PC-3 (cell line): ENCODE results near the gene SDK2. TPM values are rescaled to one million over a fixed set of nuclear protein-coding genes. Genes with fewer than 3 reads are reported as not detected.

Experiments
- ATAC-seq: fragments of 200-7000 bp; cut with Tn5 transposase; 2 replicates; pipeline ENCODE4 v1.9.1; 2020; ENCODE audit warnings: mild to moderate bottlenecking, moderate library complexity
- BruUV-seq: library from RNA; stranded (reverse); fragments of 400-500 nt; replicated peaks from 2 replicates; lab custom pipeline; 2021; lab: Mats Ljungman, UMichigan
- CTCF ChIA-PET: fragments of 300-600 bp; sonication (Branson Sonifier 250); formaldehyde crosslinking; loops from one replicate; lab custom pipeline; 2022; ENCODE audit warnings: antibody characterized with exemption; lab: Charles Lee
- POLR2A ChIA-PET: fragments of 300-600 bp; sonication (Branson Sonifier 250); formaldehyde crosslinking; loops from one replicate; lab custom pipeline; 2022; ENCODE audit warnings: antibody characterized with exemption; ENCODE audit not compliant: unreplicated experiment; lab: Charles Lee
- DNase-seq: peaks from one replicate; pipeline ENCODE4 v3.0.0-alpha.2; 2015
- H2AFZ ChIP-seq: fragments of 300-600 bp; sonication (generic); 2 replicates; pipeline ENCODE4 v1.6.0; 2016; ENCODE audit warnings: antibody characterized with exemption, low read length
- H3F3A ChIP-seq: fragments of 300-600 bp; sonication (generic); one replicate; pipeline ENCODE4 v1.6.0; 2017; ENCODE audit warnings: antibody characterized with exemption, low read length, control low read depth, mild to moderate bottlenecking; ENCODE audit not compliant: unreplicated experiment
- H3K27ac ChIP-seq: fragments of 300-600 bp; sonication (generic); 2 replicates; pipeline ENCODE4 v1.5.1; 2016; ENCODE audit warnings: mild to moderate bottlenecking, low read length
- H3K27me3 ChIP-seq: fragments of 300-600 bp; sonication (generic); 2 replicates; pipeline ENCODE4 v1.6.1; 2016; ENCODE audit warnings: low read length, mixed read lengths
- H3K36me3 ChIP-seq: fragments of 300-600 bp; sonication (generic); 2 replicates; pipeline ENCODE4 v1.6.1; 2016; ENCODE audit warnings: low read depth, mixed run types, low read length, mixed read lengths
- H3K4me1 ChIP-seq: fragments of 300-600 bp; sonication (generic); 2 replicates; pipeline ENCODE4 v1.5.1; 2016; ENCODE audit warnings: low read length; ENCODE audit not compliant: insufficient read depth
- H3K4me2 ChIP-seq: fragments of 300-600 bp; sonication (generic); 2 replicates; pipeline ENCODE4 v1.6.0; 2016; ENCODE audit warnings: low read length
- H3K4me3 ChIP-seq: fragments of 300-600 bp; sonication (generic); 2 replicates; pipeline ENCODE4 v1.5.1; 2016; ENCODE audit warnings: mild to moderate bottlenecking, low read length, mixed read lengths
- H3K79me2 ChIP-seq: fragments of 300-600 bp; sonication (generic); 2 replicates; pipeline ENCODE4 v1.6.1; 2017; ENCODE audit warnings: low read length, mixed read lengths
- H3K9ac ChIP-seq: fragments of 300-600 bp; sonication (generic); 2 replicates; pipeline ENCODE4 v1.6.0; 2016; ENCODE audit warnings: mild to moderate bottlenecking, low read length
- H3K9me2 ChIP-seq: fragments of 300-600 bp; sonication (generic); replicated peaks from 2 replicates; pipeline ENCODE4 v1.6.1; 2016; ENCODE audit warnings: mixed run types, low read length, mixed read lengths
- H3K9me3 ChIP-seq: fragments of 300-600 bp; sonication (generic); 2 replicates; pipeline ENCODE4 v1.6.1; 2016; ENCODE audit warnings: low read length, mixed read lengths
- H4K20me1 ChIP-seq: fragments of 300-600 bp; sonication (generic); 2 replicates; pipeline ENCODE4 v1.6.1; 2016; ENCODE audit warnings: low read length, mixed read lengths
- CTCF ChIP-seq: fragments of 300-600 bp; sonication (generic); conservative IDR thresholded peaks from 2 replicates; pipeline ENCODE4 v1.5.1; 2017; ENCODE audit warnings: antibody characterized with exemption, low read depth, mild to moderate bottlenecking, low read length
- EZH2 ChIP-seq: fragments of 300-600 bp; sonication (generic); IDR thresholded peaks from one replicate; pipeline ENCODE4 v1.6.1; 2017; ENCODE audit warnings: antibody characterized with exemption, mild to moderate bottlenecking, low read length; ENCODE audit not compliant: unreplicated experiment
- EZH2phosphoT487 ChIP-seq: fragments of 300-600 bp; sonication (generic); IDR thresholded peaks from 2 replicates; pipeline ENCODE4 v1.6.1; 2018; ENCODE audit warnings: mild to moderate bottlenecking, antibody characterized with exemption, low read length, borderline replicate concordance
- intact Hi-C: fragments of 100-400 bp; cut with micrococcal nuclease; formaldehyde crosslinking; loops from 2 replicates; pipeline ENCODE4 v1.9.0; 2023
- total RNA-seq: library from RNA; depleted of rRNA; stranded (reverse); fragments of >200 nt; gene quantifications from 2 replicates; pipeline ENCODE4 v1.2.3, GENCODE V29; 2014

Gene SDK2
- total RNA-seq, 1 experiment from 2014 or later = 0.07 TPM

- intact Hi-C loops = no loop called here
- Histone ChIP-seq H3K27ac (no peak overlapping the region), H3K79me2 (no peaks in the 10 kb centered on the region), H4K20me1 (no peaks in the 10 kb centered on the region), H3K9me3 (no peaks in the 10 kb centered on the region), H3K4me3 (no peak overlapping the region), H2AFZ (no peak overlapping the region), H3K9me2 (no peaks in the 10 kb centered on the region), H3K36me3 (no peaks in the 10 kb centered on the region), H3K4me2 (no peak overlapping the region), H3K4me1 (no peaks in the 10 kb centered on the region), H3K27me3 (peaks cover 43% of the 10 kb centered on the region), H3F3A (no peaks in the 10 kb centered on the region), H3K9ac (no peak overlapping the region)
- no peak for DNase-seq
- ChIA-PET CTCF (no interaction called here), POLR2A (no interaction called here)
- no TSS peak for BruUV-seq
- TF ChIP-seq EZH2 (no peak), EZH2phosphoT487 (no peak), CTCF (no peak)
- ATAC-seq = no peak
These were observed 246.2 kb downstream of the SDK2 start for GRCh38 chr17:73397856-73398540.

- intact Hi-C loops = no loop called here
- DNase-seq (no peak), ATAC-seq (no peak)
- Histone ChIP-seq H3K79me2 (no peaks in the 10 kb centered on the region), H3K27me3 (peaks cover 43% of the 10 kb centered on the region), H3K4me2 (no peak overlapping the region), H3K4me3 (no peak overlapping the region), H3K4me1 (no peaks in the 10 kb centered on the region), H3K27ac (no peak overlapping the region), H3F3A (no peaks in the 10 kb centered on the region), H4K20me1 (no peaks in the 10 kb centered on the region), H3K9ac (no peak overlapping the region), H3K36me3 (no peaks in the 10 kb centered on the region), H3K9me2 (no peaks in the 10 kb centered on the region), H3K9me3 (no peaks in the 10 kb centered on the region), H2AFZ (no peak overlapping the region)
- BruUV-seq = no TSS peak
- TF ChIP-seq CTCF (no peak), EZH2 (no peak), EZH2phosphoT487 (no peak)
- CTCF ChIA-PET = no interaction called here
- POLR2A ChIA-PET = no interaction called here
These were observed 246.9 kb downstream of the SDK2 start for GRCh38 chr17:73397278-73397826.
